MCF 10A (cell line): ENCODE results near the gene OR56B1. TPM values are rescaled to one million over a fixed set of nuclear protein-coding genes. Genes with fewer than 3 reads are reported as not detected.
A peak's percentile ranks its signal among the peaks of the same experiment; 100 is the strongest.
"Not testable (repeated sequence)": the region's sequence is repeated elsewhere in the genome, so short reads cannot be mapped to it uniquely, and the experiment has no call there.

Experiments used
- BruUV-seq: library from RNA; stranded (reverse); fragments of 400-500 nt; replicated peaks from 2 replicates; lab custom pipeline; 2021; lab: Mats Ljungman, UMichigan
- CTCF ChIA-PET: fragments of 300-600 bp; sonication (Branson Sonifier 250); formaldehyde crosslinking; extraction: SDS; loops from one replicate; lab custom pipeline; 2021; ENCODE audit warnings: antibody characterized with exemption, inconsistent platforms; lab: Yijun Ruan, JAX
- POLR2A ChIA-PET: fragments of 300-600, 350-650 bp; sonication (Branson Sonifier 250); formaldehyde crosslinking; extraction: SDS; loops from one replicate; lab custom pipeline; 2020; ENCODE audit warnings: antibody characterized with exemption, inconsistent platforms; lab: Yijun Ruan, JAX
- DNase-seq: peaks from one replicate; pipeline ENCODE4 v3.0.0-alpha.2; 2018; ENCODE audit not compliant: unreplicated experiment
- H3K27ac Mint-ChIP-seq: one replicate; pipeline ENCODE4 v1.8.0; 2022; ENCODE audit warnings: mild to moderate bottlenecking, low read depth, mixed read lengths; ENCODE audit not compliant: unreplicated experiment
- H3K27me3 Mint-ChIP-seq: one replicate; pipeline ENCODE4 v1.8.0; 2022; ENCODE audit warnings: mixed read lengths; ENCODE audit not compliant: insufficient read depth, unreplicated experiment
- H3K36me3 Mint-ChIP-seq: one replicate; pipeline ENCODE4 v1.8.0; 2022; ENCODE audit warnings: mild to moderate bottlenecking, moderate library complexity, mixed read lengths; ENCODE audit not compliant: insufficient read depth, unreplicated experiment
- H3K4me1 Mint-ChIP-seq: one replicate; pipeline ENCODE4 v1.8.0; 2022; ENCODE audit warnings: mixed read lengths; ENCODE audit not compliant: insufficient read depth, unreplicated experiment
- H3K4me3 Mint-ChIP-seq: one replicate; pipeline ENCODE4 v1.8.0; 2022; ENCODE audit warnings: mild to moderate bottlenecking, moderate library complexity, mixed read lengths; ENCODE audit not compliant: unreplicated experiment
- H3K9me3 Mint-ChIP-seq: one replicate; pipeline ENCODE4 v1.8.0; 2022; ENCODE audit warnings: mixed read lengths; ENCODE audit not compliant: unreplicated experiment
- intact Hi-C: fragments of 100-400 bp; cut with micrococcal nuclease; formaldehyde crosslinking; loops from 2 replicates; pipeline ENCODE4 v1.14.1; 2022
- total RNA-seq: library from RNA; stranded (reverse); gene quantifications from 2 replicates; pipeline ENCODE4 v1.2.3, GENCODE V29; 2022
- TF ChIP-seq, protein P1 (sequence below): fragments of 200-600 bp; IDR thresholded peaks from one replicate; pipeline ENCODE4 v1.8.0; 2022; ENCODE audit warnings: antibody characterized with exemption, mild to moderate bottlenecking; ENCODE audit not compliant: unreplicated experiment

The OR56B1 gene
- total RNA-seq, 1 experiment from 2014 or later = not detected

DNA sequence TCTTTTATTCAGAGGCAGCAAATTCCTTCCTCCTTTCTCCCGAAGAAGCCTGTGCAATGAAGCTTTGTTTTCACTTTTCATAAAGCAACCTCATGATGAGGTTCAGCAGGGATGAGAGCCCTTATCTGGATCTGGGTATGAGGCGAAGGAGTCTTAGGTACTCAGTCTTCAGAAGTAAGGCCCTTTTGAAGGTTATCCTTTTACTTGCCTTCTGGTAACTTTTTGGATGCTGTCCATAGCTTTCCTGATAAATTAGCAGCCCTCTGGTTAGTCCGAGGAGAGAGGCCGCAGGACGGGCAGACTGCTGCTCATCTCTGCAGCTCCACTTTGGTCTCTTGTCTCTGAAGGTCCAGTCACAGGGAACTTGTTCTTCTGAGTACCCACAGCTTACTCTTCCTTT lies 45.5 kb upstream of the OR56B1 start:
- H3K27me3 Mint-ChIP-seq = no peaks in the 10 kb centered on the region
- H3K4me1 Mint-ChIP-seq = peaks cover 41% of the 10 kb centered on the region
- intact Hi-C loops = no loop called here
- ChIA-PET CTCF (interaction anchor here (0.6 to 1.6 kb wide), 6 partner anchors 10 to 1880 kb away, joined by 3 to 6 read pairs (median 4); no protein-coding TSS in a partner anchor), POLR2A (interaction anchor here (0.7 to 3.0 kb wide), 13 partner anchors 9 to 791 kb away, joined by 3 to 12 read pairs (median 4); partner anchors contain the start of genes ARFIP2, FHIP1B, TIMM10B and TRIM34)
- DNase-seq = no peak
- H3K27ac Mint-ChIP-seq = peak overlapping the region; percentile 89
- no peaks in the 10 kb centered on the region for H3K9me3 Mint-ChIP-seq
- TF ChIP-seq, protein P1, sequence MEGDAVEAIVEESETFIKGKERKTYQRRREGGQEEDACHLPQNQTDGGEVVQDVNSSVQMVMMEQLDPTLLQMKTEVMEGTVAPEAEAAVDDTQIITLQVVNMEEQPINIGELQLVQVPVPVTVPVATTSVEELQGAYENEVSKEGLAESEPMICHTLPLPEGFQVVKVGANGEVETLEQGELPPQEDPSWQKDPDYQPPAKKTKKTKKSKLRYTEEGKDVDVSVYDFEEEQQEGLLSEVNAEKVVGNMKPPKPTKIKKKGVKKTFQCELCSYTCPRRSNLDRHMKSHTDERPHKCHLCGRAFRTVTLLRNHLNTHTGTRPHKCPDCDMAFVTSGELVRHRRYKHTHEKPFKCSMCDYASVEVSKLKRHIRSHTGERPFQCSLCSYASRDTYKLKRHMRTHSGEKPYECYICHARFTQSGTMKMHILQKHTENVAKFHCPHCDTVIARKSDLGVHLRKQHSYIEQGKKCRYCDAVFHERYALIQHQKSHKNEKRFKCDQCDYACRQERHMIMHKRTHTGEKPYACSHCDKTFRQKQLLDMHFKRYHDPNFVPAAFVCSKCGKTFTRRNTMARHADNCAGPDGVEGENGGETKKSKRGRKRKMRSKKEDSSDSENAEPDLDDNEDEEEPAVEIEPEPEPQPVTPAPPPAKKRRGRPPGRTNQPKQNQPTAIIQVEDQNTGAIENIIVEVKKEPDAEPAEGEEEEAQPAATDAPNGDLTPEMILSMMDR = no peak
- peaks cover 14% of the 10 kb centered on the region for H3K36me3 Mint-ChIP-seq
- no TSS peak for BruUV-seq
- peak overlapping the region; percentile 77 for H3K4me3 Mint-ChIP-seq

DNA sequence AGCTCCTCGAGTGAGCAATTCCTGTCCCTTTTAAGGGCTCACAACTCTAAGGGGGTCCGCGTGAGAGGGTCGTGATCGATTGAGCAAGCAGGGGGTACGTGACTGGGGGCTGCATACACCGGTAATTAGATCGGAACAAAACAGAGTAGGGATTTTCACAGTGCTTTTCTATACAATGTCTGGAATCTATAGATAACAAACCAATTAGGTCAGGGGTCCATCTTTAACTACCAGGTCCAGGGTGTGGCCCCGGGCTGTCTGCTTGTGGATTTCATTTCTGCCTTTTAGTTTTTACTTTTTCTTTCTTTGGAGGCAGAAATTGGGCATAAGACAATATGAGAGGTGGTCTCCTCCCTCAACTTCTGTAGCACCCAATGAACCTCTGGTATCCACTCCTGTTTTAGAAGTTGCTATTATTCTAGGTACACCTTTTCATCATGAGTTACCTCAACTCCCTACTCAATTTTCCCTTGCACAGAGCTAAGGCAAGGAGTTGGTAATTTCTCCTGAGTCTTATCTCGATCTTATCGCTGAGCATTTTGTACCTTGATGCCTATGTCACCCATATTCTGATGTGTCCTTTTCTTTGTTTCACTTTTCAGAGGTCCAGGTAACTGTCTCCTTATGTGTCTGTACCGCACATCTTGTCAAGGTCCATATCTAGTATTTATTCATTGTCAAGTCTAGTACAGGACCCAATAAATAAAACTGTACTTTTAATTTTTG lies 44.8 kb upstream of the OR56B1 start:
- peak overlapping the region; percentile 89 for H3K27ac Mint-ChIP-seq
- H3K27me3 Mint-ChIP-seq, DNase-seq, BruUV-seq, H3K9me3 Mint-ChIP-seq, intact Hi-C loops: not testable (repeated sequence)
- CTCF ChIA-PET = interaction anchor here (0.6 to 1.6 kb wide), 7 partner anchors 10 to 1880 kb away, joined by 3 to 6 read pairs (median 3); no protein-coding TSS in a partner anchor
- POLR2A ChIA-PET = interaction anchor here (0.8 to 3.0 kb wide), 8 partner anchors 10 to 790 kb away, joined by 3 to 10 read pairs (median 6); partner anchors contain the start of genes ARFIP2, FHIP1B, TIMM10B and TRIM6
- H3K4me1 Mint-ChIP-seq = peaks cover 41% of the 10 kb centered on the region
- peak overlapping the region; percentile 77 for H3K4me3 Mint-ChIP-seq
- H3K36me3 Mint-ChIP-seq = peaks cover 14% of the 10 kb centered on the region

DNA sequence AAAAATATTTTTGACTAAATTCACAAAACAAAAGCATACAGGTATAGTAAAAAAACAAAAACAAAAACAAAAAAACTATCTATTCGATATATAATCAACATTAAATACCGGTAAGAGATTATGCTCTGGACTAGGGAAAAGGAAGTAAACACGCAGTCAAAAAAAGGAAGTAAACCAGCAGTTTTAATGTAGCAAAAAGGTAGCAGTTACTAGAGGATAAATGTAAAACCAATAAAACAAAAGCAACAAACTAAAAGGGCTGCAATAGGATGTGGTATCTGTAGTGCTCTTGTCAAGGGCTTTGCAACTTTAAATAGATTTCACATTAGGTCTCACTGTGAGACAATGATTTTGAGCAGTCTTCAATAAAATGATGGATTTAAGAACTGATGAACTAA lies 44.3 kb upstream of the OR56B1 start:
- H3K36me3 Mint-ChIP-seq = peaks cover 17% of the 10 kb centered on the region
- H3K4me3 Mint-ChIP-seq = no peak overlapping the region
- no peak overlapping the region for H3K27ac Mint-ChIP-seq
- TF ChIP-seq, protein P1 = no peak
- no peaks in the 10 kb centered on the region for H3K27me3 Mint-ChIP-seq
- intact Hi-C loops = no loop called here
- H3K4me1 Mint-ChIP-seq = peaks cover 41% of the 10 kb centered on the region
- POLR2A ChIA-PET = interaction anchor here (1.2 to 3.0 kb wide), 3 partner anchors 9 to 628 kb away, joined by 3 to 10 read pairs (median 3); partner anchors contain the start of gene TRIM6
- no peaks in the 10 kb centered on the region for H3K9me3 Mint-ChIP-seq
- CTCF ChIA-PET = interaction anchor here (0.6 to 1.0 kb wide), 2 partner anchors 21 to 216 kb away, joined by 3 read pairs; no protein-coding TSS in a partner anchor
- BruUV-seq = no TSS peak
- no peak for DNase-seq

DNA sequence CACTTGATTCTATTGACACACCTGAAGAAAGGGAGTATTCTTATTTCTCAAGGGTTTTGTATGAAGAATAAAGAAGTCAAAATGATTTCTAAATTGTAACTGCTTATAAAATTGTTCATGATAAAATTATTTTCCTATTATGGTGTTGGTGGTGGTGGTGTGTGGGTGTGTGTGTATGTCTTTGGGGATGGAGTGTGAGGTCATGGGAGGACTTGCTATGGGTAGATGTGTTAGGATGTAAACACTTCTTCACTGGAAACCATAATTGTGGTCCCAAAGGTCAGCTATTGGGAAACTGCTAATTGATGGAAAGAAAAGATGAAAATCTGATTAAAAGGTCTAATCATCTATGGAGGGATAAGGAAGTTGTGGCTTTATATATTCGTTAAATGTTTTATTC lies 41.6 kb upstream of the OR56B1 start:
- no TSS peak for BruUV-seq
- intact Hi-C loops = no loop called here
- ChIA-PET POLR2A (no interaction called here), CTCF (interaction anchor here (1.3 kb wide), 1 partner anchor 10 kb away, joined by 3 read pairs; the partner anchor contains the start of gene TRIM5)
- Mint-ChIP-seq H3K27me3 (no peaks in the 10 kb centered on the region), H3K36me3 (peaks cover 39% of the 10 kb centered on the region), H3K9me3 (no peaks in the 10 kb centered on the region), H3K4me3 (no peak overlapping the region), H3K27ac (no peak overlapping the region), H3K4me1 (peaks cover 36% of the 10 kb centered on the region)
- TF ChIP-seq, protein P1 = no peak
- no peak for DNase-seq
